Ishikawa (cell line): ENCODE measurements around the gene GABRE.

ENCODE experiments used
- CEBPB ChIP-seq: IDR thresholded peaks from 2 replicates; pipeline ENCODE4 v1.6.1; 2012
- EP300 ChIP-seq: IDR thresholded peaks from 2 replicates; pipeline ENCODE4 v1.6.1; 2012; ENCODE audit warnings: borderline replicate concordance
- RAD21 ChIP-seq: IDR thresholded peaks from 2 replicates; pipeline ENCODE4 v1.6.1; 2012; ENCODE audit warnings: low read depth
- TAF1 ChIP-seq: IDR thresholded peaks from 2 replicates; pipeline ENCODE4 v1.6.1; 2012; ENCODE audit warnings: low read depth, mild to moderate bottlenecking

DNA sequence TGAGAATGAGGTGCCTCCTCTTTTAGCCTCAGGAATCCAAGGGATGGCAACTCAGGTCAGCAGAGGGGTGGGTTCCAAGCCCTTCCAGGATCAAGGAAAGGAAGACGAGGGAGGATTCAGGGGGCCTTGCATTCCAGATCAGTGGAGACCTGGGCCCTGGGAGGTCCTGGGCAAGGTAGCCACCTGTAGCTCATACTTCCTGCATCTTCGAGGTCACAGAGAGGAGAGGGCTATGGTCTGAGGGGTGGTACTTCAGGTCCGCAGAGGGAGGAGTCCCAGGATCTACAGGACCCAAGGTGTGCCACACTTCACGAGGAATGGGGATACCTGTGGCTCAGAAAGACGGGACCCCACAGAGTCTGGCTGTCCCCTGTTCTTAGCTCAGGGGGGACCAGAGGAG lies 52.6 kb downstream of the GABRE start:
- TF ChIP-seq CEBPB (no peak), RAD21 (no peak), EP300 (no peak), TAF1 (no peak)
